NT2/D1 (cell line): ENCODE measurements around the gene UAP1.

Experiments used
- DNase-seq: peaks from one replicate; pipeline ENCODE4 v3.0.0-alpha.2; 2011; ENCODE audit warnings: low read depth, low spot score
- H3K27me3 ChIP-seq: 2 replicates; pipeline ENCODE4 v1.6.0; 2011; ENCODE audit warnings: mild to moderate bottlenecking; ENCODE audit not compliant: insufficient read length, insufficient read depth
- H3K36me3 ChIP-seq: 2 replicates; pipeline ENCODE4 v1.6.1; 2011; ENCODE audit warnings: mild to moderate bottlenecking, low read length, mixed read lengths; ENCODE audit not compliant: insufficient read depth, insufficient read length
- H3K4me1 ChIP-seq: 2 replicates; pipeline ENCODE4 v1.5.1; 2011; ENCODE audit not compliant: insufficient read depth, insufficient read length
- H3K4me3 ChIP-seq: 2 replicates; pipeline ENCODE4 v1.5.1; 2011; ENCODE audit warnings: low read depth; ENCODE audit not compliant: insufficient read length
- H3K9ac ChIP-seq: 2 replicates; pipeline ENCODE4 v1.6.0; 2011; ENCODE audit warnings: low read depth; ENCODE audit not compliant: insufficient read length
- H3K9me3 ChIP-seq: 2 replicates; pipeline ENCODE4 v1.5.1; 2011; ENCODE audit warnings: mild to moderate bottlenecking, low read length; ENCODE audit not compliant: insufficient read depth
- SUZ12 ChIP-seq: IDR thresholded peaks from 2 replicates; pipeline ENCODE4 v1.6.1; 2011; ENCODE audit not compliant: insufficient read length, insufficient read depth; ENCODE audit errors: extremely low read depth
- YY1 ChIP-seq: IDR thresholded peaks from 2 replicates; pipeline ENCODE4 v1.6.1; 2011; ENCODE audit not compliant: insufficient read length, insufficient read depth
- ZNF274 ChIP-seq: IDR thresholded peaks from 2 replicates; pipeline ENCODE4 v1.6.1; 2011; ENCODE audit warnings: mild to moderate bottlenecking, low read depth, low read length

Gene UAP1

GRCh38 chr1:162644986-162645314, 83.4 kb downstream of the UAP1 start:
- TF ChIP-seq YY1: no peak
- TF ChIP-seq SUZ12: no peak
- no peak for TF ChIP-seq ZNF274
- no peak overlapping the region for H3K4me3 ChIP-seq

GRCh38 chr1:162645666-162646065, 84.1 kb downstream of the UAP1 start:
- Histone ChIP-seq H3K9me3 (no peaks in the 10 kb centered on the region), H3K27me3 (no peaks in the 10 kb centered on the region), H3K36me3 (no peaks in the 10 kb centered on the region), H3K9ac (no peak overlapping the region), H3K4me3 (no peak overlapping the region), H3K4me1 (no peaks in the 10 kb centered on the region)
- DNase-seq: no peak
- no peak for TF ChIP-seq YY1
- TF ChIP-seq SUZ12: no peak
- TF ChIP-seq ZNF274: no peak

More at GRCh38 chr1:162644986-162645314, 83.4 kb downstream of the UAP1 start:
- DNase-seq: no peak
- Histone ChIP-seq H3K36me3 (no peaks in the 10 kb centered on the region), H3K9ac (no peak overlapping the region), H3K9me3 (no peaks in the 10 kb centered on the region), H3K27me3 (no peaks in the 10 kb centered on the region), H3K4me1 (no peaks in the 10 kb centered on the region)

- Histone ChIP-seq H3K27me3 (no peaks in the 10 kb centered on the region), H3K36me3 (no peaks in the 10 kb centered on the region), H3K4me3 (no peak overlapping the region), H3K9ac (no peak overlapping the region), H3K9me3 (no peaks in the 10 kb centered on the region), H3K4me1 (no peaks in the 10 kb centered on the region)
- DNase-seq: no peak
- no peak for TF ChIP-seq SUZ12
Observed at GRCh38 chr1:162649583-162649982, 88.1 kb downstream of the UAP1 start.
